SK-N-SH (cell line): ENCODE data around the gene BRINP1. TPM values are rescaled to one million over a fixed set of nuclear protein-coding genes. Genes with fewer than 3 reads are reported as not detected.

Source experiments
- CTCF ChIA-PET: fragments of 300-600, 350-600 bp; formaldehyde crosslinking; extraction: SDS; loops from one replicate; lab custom pipeline; 2021; lab: Yijun Ruan, JAX
- POLR2A ChIA-PET: fragments of 350-600 bp; sonication (Branson Sonifier 250); formaldehyde crosslinking; extraction: SDS; loops from one replicate; lab custom pipeline; 2020; ENCODE audit warnings: antibody characterized with exemption, inconsistent platforms; lab: Yijun Ruan, JAX
- DNase-seq: peaks from one replicate; pipeline ENCODE4 v3.0.0; 2012
- H2AFZ ChIP-seq: fragments of 200-600 bp; sonication (generic); 2 replicates; pipeline ENCODE4 v1.8.1; 2016; ENCODE audit warnings: antibody characterized with exemption, mild to moderate bottlenecking, low read depth
- H3F3A ChIP-seq: fragments of 200-600 bp; sonication (generic); replicated peaks from 2 replicates; pipeline ENCODE3; 2016; ENCODE audit warnings: antibody characterized with exemption, mild to moderate bottlenecking; ENCODE audit not compliant: insufficient read depth
- H3K27ac ChIP-seq, 2 experiments: fragments of 200-500 bp in 1 of 2; fragments of 200-600 bp in 1 of 2; sonication (Bioruptor generic) in 1 of 2; sonication (generic), shearing (Covaris generic) in 1 of 2; 2 replicates each; pipeline versions ENCODE4 v1.5.1 to v1.6.1; 2014 to 2016; ENCODE audit warnings: low read depth in 2 of 2, inconsistent platforms in 1 of 2, low read length in 1 of 2, mild to moderate bottlenecking in 1 of 2, mixed read lengths in 1 of 2
- H3K27me3 ChIP-seq: fragments of 200-600 bp; sonication (generic), shearing (Covaris generic); 2 replicates; pipeline ENCODE4 v1.6.1; 2016; ENCODE audit warnings: mixed run types; ENCODE audit not compliant: insufficient read depth
- H3K36me3 ChIP-seq, 2 experiments: fragments of 200-500 bp in 1 of 2; fragments of 200-600 bp in 1 of 2; sonication (Bioruptor generic) in 1 of 2; sonication (generic) in 1 of 2; replicated peaks in 1 of 2; 2 replicates each; pipeline versions ENCODE3 to v1.5.1; 2014 to 2016; ENCODE audit warnings: low read length in 1 of 2, mild to moderate bottlenecking in 1 of 2; ENCODE audit not compliant: insufficient read depth in 2 of 2, control insufficient read depth in 1 of 2
- H3K4me1 ChIP-seq, 2 experiments: fragments of 200-500 bp in 1 of 2; fragments of 200-600 bp in 1 of 2; sonication (Bioruptor generic) in 1 of 2; sonication (generic), shearing (Covaris generic) in 1 of 2; 2 replicates each; pipeline versions ENCODE4 v1.5.1 to v1.6.1; 2014 to 2016; ENCODE audit warnings: low read depth in 1 of 2, low read length in 1 of 2, mixed run types in 1 of 2; ENCODE audit not compliant: insufficient read depth in 2 of 2, control insufficient read depth in 1 of 2
- H3K4me2 ChIP-seq: fragments of 200-600 bp; sonication (generic), shearing (Covaris generic); 2 replicates; pipeline ENCODE4 v1.6.1; 2017; ENCODE audit warnings: mixed run types
- H3K4me3 ChIP-seq, 2 experiments: fragments of 200-500 bp in 1 of 2; fragments of 200-600 bp in 1 of 2; sonication (Bioruptor generic) in 1 of 2; sonication (generic), shearing (Covaris generic) in 1 of 2; 2 replicates each; pipeline versions ENCODE4 v1.5.1 to v1.8.1; 2014 to 2016; ENCODE audit warnings: low read depth in 2 of 2, inconsistent platforms in 1 of 2, low read length in 1 of 2, mild to moderate bottlenecking in 1 of 2, mixed read lengths in 1 of 2, moderate library complexity in 1 of 2
- H3K79me2 ChIP-seq: fragments of 200-600 bp; sonication (generic); 2 replicates; pipeline ENCODE4 v1.8.1; 2017; ENCODE audit warnings: mild to moderate bottlenecking; ENCODE audit not compliant: insufficient read depth
- H3K9ac ChIP-seq: fragments of 200-600 bp; sonication (generic); 2 replicates; pipeline ENCODE4 v1.6.1; 2017; ENCODE audit warnings: mixed run types
- H3K9me2 ChIP-seq: fragments of 200-600 bp; sonication (generic); 2 replicates; pipeline ENCODE4 v1.6.1; 2017; ENCODE audit warnings: mixed run types
- H3K9me3 ChIP-seq: fragments of 200-600 bp; sonication (generic); 2 replicates; pipeline ENCODE4 v1.6.1; 2017; ENCODE audit warnings: mixed run types, mild to moderate bottlenecking, moderate library complexity
- H4K20me1 ChIP-seq: fragments of 200-600 bp; sonication (generic); 2 replicates; pipeline ENCODE4 v1.6.1; 2017; ENCODE audit warnings: mild to moderate bottlenecking, mixed run types; ENCODE audit not compliant: insufficient read depth
- CTCF ChIP-seq: fragments of 200-600 bp; sonication (generic); IDR thresholded peaks from 2 replicates; pipeline ENCODE4 v1.6.1; 2017; ENCODE audit warnings: antibody characterized with exemption, mild to moderate bottlenecking, moderate library complexity
- EP300 ChIP-seq, 2 experiments: IDR thresholded peaks; 2 replicates each; pipeline versions ENCODE4 v1.4.0 to v1.6.1; 2012; ENCODE audit warnings: borderline replicate concordance in 1 of 2, low read depth in 1 of 2, low read length in 1 of 2
- EZH2phosphoT487 ChIP-seq: fragments of 200-600 bp; sonication (generic); IDR thresholded peaks from 2 replicates; pipeline ENCODE4 v1.6.1; 2017; ENCODE audit warnings: low read depth, mixed run types, mild to moderate bottlenecking, antibody characterized with exemption, moderate library complexity, borderline replicate concordance
- FOSL2 ChIP-seq: IDR thresholded peaks from 2 replicates; pipeline ENCODE4 v1.4.0; 2012; ENCODE audit warnings: low read depth, mild to moderate bottlenecking, moderate library complexity, borderline replicate concordance
- GATA2 ChIP-seq: sonication (generic); formaldehyde crosslinking; IDR thresholded peaks from 2 replicates; pipeline ENCODE4 v1.5.0; 2020; ENCODE audit warnings: mild to moderate bottlenecking, missing genetic modification reagents
- MXI1 ChIP-seq: IDR thresholded peaks from 2 replicates; pipeline ENCODE4 v1.6.1; 2012; ENCODE audit warnings: mild to moderate bottlenecking, low read depth, low read length, improper control_type of control experiment
- NFIC ChIP-seq: IDR thresholded peaks from 2 replicates; pipeline ENCODE4 v1.4.0; 2012; ENCODE audit warnings: borderline replicate concordance
- NRF1 ChIP-seq: IDR thresholded peaks from 2 replicates; pipeline ENCODE4 v1.6.1; 2012; ENCODE audit warnings: low read depth, mild to moderate bottlenecking, low read length
- RCOR1 ChIP-seq: fragments of 150-350 bp; IDR thresholded peaks from 2 replicates; pipeline ENCODE4 v1.6.1; 2017; ENCODE audit warnings: antibody characterized with exemption, low read length
- RFX5 ChIP-seq: IDR thresholded peaks from 2 replicates; pipeline ENCODE4 v1.6.1; 2012; ENCODE audit warnings: mild to moderate bottlenecking, improper control_type of control experiment, low read length
- RXRA ChIP-seq: IDR thresholded peaks from 2 replicates; pipeline ENCODE4 v1.4.0; 2012; ENCODE audit warnings: low read depth, mild to moderate bottlenecking, borderline replicate concordance
- TAF1 ChIP-seq: IDR thresholded peaks from 2 replicates; pipeline ENCODE4 v1.6.1; 2012; ENCODE audit warnings: low read depth, mild to moderate bottlenecking, low read length, moderate library complexity, borderline replicate concordance
- TCF12 ChIP-seq: IDR thresholded peaks from 2 replicates; pipeline ENCODE4 v1.4.0; 2012
- TEAD4 ChIP-seq: IDR thresholded peaks from 2 replicates; pipeline ENCODE4 v1.4.0; 2012; ENCODE audit warnings: mild to moderate bottlenecking, borderline replicate concordance; ENCODE audit not compliant: insufficient read depth
- USF1 ChIP-seq: IDR thresholded peaks from 2 replicates; pipeline ENCODE4 v1.4.0; 2012; ENCODE audit warnings: low read depth, borderline replicate concordance
- WGBS: methylation state at CpG from one replicate; pipeline ENCODE4 v1.1.6; 2017; ENCODE audit warnings: low lambda C conversion rate; 5-methylcytosine and 5-hydroxymethylcytosine counted together
- polyA plus RNA-seq, 3 experiments: library from polyadenylated mRNA; depleted of rRNA; stranded (reverse); fragments of >200 nt; gene quantifications; 2 replicates each; pipeline ENCODE4 v1.2.3, GENCODE V29; 2012
- TF ChIP-seq, protein P1 (sequence below): IDR thresholded peaks from 2 replicates; pipeline ENCODE4 v1.6.1; 2012; ENCODE audit warnings: mild to moderate bottlenecking, low read depth, low read length, moderate library complexity

Gene BRINP1
- polyA plus RNA-seq, 1 of the 3 experiments (the other 2 are of a cell fraction), result 0.41 TPM

GRCh38 chr9:119372951-119373350 is 3.7 kb upstream of the BRINP1 start:
- H3K36me3 ChIP-seq, result no peaks in the 10 kb centered on the region
- 49% methylated on average over 2 of the region's 2 CpGs for WGBS
- H3F3A ChIP-seq, result no peaks in the 10 kb centered on the region
- no peak overlapping the region for H3K9ac ChIP-seq
- DNase-seq, result no peak
- no peak overlapping the region for H2AFZ ChIP-seq
- H3K9me2 ChIP-seq, result no peaks in the 10 kb centered on the region
- no peaks in the 10 kb centered on the region for H4K20me1 ChIP-seq
- TF ChIP-seq FOSL2 (no peak), USF1 (no peak), TEAD4 (no peak), TCF12 (no peak), MXI1 (no peak), RFX5 (no peak), NFIC (no peak), RCOR1 (no peak), RXRA (no peak), NRF1 (no peak), GATA2 (CRISPR knock-in tag) (no peak), TAF1 (no peak)
- no peak overlapping the region for H3K27ac ChIP-seq
- H3K4me2 ChIP-seq, result no peak overlapping the region
- peaks cover 9% of the 10 kb centered on the region; the same call in 1 of the 2 replicates for H3K27me3 ChIP-seq
- ChIA-PET CTCF (interaction anchor here (0.8 to 2.8 kb wide), 2 partner anchors 10 to 976 kb away, joined by 3 to 13 read pairs; no protein-coding TSS in a partner anchor), POLR2A (no interaction called here)
- H3K4me3 ChIP-seq, result no peak overlapping the region
- H3K79me2 ChIP-seq, result no peaks in the 10 kb centered on the region
- H3K9me3 ChIP-seq, result no peaks in the 10 kb centered on the region
- H3K4me1 ChIP-seq, result peaks cover 0 to 10% of the 10 kb centered on the region in 2 experiments; a peak in 1 of 4 replicates

GRCh38 chr9:119370816-119371215 is 1.6 kb upstream of the BRINP1 start:
- H3K36me3 ChIP-seq, result no peaks in the 10 kb centered on the region
- POLR2A ChIA-PET, result no interaction called here
- H3K4me2 ChIP-seq, result no peak overlapping the region
- no peak for TF ChIP-seq EP300 (IDR thresholded peaks at IDR 0.05; ENCODE audit: borderline replicate concordance in 1 of 2, low read depth in 1 of 2, low read length in 1 of 2)
- TF ChIP-seq, protein P1, sequence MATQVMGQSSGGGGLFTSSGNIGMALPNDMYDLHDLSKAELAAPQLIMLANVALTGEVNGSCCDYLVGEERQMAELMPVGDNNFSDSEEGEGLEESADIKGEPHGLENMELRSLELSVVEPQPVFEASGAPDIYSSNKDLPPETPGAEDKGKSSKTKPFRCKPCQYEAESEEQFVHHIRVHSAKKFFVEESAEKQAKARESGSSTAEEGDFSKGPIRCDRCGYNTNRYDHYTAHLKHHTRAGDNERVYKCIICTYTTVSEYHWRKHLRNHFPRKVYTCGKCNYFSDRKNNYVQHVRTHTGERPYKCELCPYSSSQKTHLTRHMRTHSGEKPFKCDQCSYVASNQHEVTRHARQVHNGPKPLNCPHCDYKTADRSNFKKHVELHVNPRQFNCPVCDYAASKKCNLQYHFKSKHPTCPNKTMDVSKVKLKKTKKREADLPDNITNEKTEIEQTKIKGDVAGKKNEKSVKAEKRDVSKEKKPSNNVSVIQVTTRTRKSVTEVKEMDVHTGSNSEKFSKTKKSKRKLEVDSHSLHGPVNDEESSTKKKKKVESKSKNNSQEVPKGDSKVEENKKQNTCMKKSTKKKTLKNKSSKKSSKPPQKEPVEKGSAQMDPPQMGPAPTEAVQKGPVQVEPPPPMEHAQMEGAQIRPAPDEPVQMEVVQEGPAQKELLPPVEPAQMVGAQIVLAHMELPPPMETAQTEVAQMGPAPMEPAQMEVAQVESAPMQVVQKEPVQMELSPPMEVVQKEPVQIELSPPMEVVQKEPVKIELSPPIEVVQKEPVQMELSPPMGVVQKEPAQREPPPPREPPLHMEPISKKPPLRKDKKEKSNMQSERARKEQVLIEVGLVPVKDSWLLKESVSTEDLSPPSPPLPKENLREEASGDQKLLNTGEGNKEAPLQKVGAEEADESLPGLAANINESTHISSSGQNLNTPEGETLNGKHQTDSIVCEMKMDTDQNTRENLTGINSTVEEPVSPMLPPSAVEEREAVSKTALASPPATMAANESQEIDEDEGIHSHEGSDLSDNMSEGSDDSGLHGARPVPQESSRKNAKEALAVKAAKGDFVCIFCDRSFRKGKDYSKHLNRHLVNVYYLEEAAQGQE, result peak; percentile 97
- TF ChIP-seq CTCF, result no peak
- TF ChIP-seq EZH2phosphoT487, result no peak
- TF ChIP-seq, all 33 proteins: peak for 1
- Histone ChIP-seq H3K9ac (no peak overlapping the region), H3K9me3 (no peaks in the 10 kb centered on the region), H3K9me2 (no peaks in the 10 kb centered on the region), H3K4me1 (peaks cover 0 to 10% of the 10 kb centered on the region in 2 experiments; a peak in 1 of 4 replicates), H3K27me3 (peaks cover 9% of the 10 kb centered on the region; the same call in 1 of the 2 replicates), H3F3A (no peaks in the 10 kb centered on the region), H3K4me3 (no peak overlapping the region), H3K27ac (no peak overlapping the region), H4K20me1 (no peaks in the 10 kb centered on the region), H2AFZ (no peak overlapping the region), H3K79me2 (no peaks in the 10 kb centered on the region)
- 65% methylated on average over 8 of the region's 8 CpGs for WGBS
- CTCF ChIA-PET, result interaction anchor here (1.2 to 2.8 kb wide), 5 partner anchors 8 to 1201 kb away, joined by 3 to 13 read pairs (median 5); no protein-coding TSS in a partner anchor
- DNase-seq, result no peak
